Skin of body (tissue), 2 donors: ENCODE results near the gene SSBP3. TPM values are rescaled to one million over a fixed set of nuclear protein-coding genes. Genes with fewer than 3 reads are reported as not detected.

ENCODE experiments used
- DNase-seq: peaks from one replicate; lab custom pipeline; 2025; lab: John Stamatoyannopoulos, UW
- total RNA-seq: library from RNA; depleted of rRNA; stranded (reverse); fragments of >200 nt; gene quantifications from one replicate; pipeline ENCODE4 v1.2.3, GENCODE V29; 2014

The SSBP3 gene
- total RNA-seq, 1 donor from 2014 or later: 21.7 TPM

DNA sequence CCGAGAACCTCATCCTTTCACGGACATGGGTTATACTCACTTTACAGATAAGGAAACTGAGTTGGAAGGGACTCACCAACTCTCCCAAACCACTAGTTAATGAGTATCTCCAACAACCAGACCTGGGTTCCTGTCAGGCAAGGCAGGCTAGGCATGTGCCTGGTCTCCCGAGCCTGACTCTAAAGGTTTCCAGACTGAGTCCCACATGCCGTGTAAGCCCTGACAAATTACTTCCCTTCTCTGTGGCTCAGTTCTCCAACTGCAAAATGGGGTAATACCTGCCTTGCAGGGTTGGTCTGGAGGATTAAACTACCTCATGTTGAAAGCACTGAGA is 34.3 kb downstream of the SSBP3 start:
- DNase-seq: no peak

DNA sequence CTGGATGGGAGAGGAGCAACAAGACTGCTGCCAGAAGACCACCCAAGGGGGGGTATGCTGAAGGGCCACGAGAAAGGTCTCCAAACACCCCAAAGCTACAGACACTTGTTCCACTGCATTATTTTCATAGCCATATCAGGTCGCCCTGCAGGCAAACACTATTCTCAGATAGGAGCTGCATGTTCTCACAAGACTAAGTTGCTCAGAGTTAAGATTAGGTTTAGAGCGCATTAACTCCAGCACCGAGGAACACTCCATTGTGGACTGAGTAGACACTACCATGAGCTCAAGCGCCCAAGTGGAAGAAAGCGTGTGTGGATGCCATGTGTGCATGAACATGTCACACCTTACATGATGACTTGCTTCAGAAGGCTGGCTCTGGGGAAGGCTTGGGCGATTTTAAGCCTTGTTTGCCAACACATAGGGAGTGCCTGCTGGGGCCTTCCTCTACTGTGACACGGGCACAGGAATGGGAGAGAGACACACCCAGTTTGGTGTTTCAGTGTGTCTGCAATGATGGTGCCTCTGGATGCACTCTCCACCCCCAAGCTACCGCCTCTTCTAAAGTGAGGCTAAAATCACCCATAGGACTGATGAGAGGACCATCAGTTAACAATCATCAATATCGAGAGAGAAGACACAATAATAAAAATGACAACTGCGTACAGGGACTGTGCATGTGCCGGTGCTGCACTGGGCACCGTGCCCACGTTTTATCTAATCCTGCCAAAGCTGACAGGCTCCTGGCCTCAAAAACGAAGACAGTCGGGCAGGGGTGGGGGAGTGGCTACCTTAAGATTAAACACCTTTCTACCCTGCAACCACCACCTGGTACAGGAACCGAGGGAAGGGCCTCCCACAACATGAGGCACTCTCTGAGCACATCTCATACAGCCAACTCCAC is 34.9 kb downstream of the SSBP3 start:
- no peak for DNase-seq

DNA sequence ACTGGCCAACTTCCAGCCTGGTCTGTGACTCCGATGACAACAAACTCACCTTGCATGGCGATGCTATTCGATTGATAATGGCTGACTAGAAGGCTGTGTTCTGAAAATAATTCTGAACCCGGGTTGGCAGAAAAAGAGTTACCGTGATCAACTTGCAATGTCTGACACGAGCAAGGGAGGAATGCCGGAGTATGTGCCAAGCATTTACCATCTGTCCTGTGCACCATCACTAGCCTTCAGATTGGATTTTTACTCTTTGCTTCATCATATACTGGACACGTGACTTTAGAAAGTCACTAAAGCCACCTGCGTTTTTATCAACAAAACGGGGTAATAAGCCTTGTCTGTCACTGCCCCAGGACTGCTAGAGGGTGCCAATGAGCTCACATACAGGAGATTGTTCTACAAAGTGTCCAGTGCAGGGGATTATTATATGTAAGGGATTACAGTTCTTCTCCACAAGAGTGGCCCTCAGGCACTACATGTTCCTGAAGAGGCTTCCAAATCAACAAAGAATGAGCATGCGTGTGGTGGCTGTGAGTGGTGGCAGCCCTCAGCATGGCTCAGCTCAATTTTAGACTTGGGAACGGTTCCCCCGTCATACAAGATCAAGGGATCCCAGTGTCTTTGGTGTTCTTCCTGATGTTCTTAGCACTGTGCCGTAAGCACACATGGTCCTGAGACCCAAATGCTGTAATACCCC is 35.8 kb downstream of the SSBP3 start:
- DNase-seq: no peak

DNA sequence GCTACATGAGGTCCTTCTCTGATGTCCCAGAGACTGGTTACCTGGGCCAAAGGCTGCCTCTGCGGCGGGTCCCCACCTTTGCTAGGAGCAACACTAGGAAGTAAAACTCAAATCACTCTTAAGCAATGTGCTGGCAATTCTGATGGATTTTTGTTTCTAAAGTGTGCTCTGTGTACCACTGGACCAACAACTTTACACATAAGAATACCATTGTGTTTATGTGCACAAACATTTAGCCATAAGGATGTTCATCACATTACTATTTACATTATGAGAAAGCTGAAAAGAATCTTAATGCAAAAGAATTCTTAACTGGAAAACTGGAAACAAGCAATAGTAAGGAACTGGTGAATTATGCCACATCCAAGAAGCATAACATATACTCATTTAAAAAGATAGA is 38.6 kb downstream of the SSBP3 start:
- no peak for DNase-seq

DNA sequence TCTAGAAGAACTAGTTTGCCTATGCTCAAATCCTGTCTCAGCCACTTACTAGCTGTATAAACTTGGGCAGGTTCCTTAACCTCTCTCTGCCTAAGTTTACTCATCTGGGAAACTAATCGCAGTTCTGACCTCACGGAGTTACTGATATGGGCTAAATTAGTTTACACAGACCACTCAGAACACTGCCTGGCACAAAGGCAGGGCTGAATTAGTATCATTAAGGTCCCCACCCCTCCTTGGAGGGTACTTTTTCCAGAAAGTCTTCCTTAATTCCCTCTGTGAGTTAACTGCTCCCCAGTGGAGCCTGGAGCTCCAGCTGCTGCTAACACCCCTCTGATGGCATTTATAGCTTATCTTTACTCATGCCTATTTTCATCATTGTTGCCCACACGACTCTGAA is 40.3 kb downstream of the SSBP3 start:
- no peak for DNase-seq

DNA sequence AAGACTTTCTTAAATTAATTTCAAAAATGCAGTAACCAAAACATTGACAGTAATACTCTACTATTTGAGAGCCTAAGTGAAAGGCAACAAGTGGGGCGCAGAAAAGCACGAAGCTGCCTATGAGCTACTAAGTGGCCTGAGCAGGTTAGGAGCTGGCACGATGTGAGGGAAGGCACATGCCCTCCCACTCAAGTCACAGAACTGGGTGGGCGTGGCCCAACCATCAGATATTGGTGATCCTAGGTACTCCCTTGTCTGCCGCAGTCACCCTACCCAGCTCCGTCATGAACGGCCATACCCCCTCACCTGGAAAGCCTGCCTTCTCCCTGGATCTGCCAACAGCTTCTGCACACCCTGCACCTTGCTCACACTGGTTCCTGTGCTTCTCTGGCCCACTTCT is 40.8 kb downstream of the SSBP3 start:
- no peak for DNase-seq

DNA sequence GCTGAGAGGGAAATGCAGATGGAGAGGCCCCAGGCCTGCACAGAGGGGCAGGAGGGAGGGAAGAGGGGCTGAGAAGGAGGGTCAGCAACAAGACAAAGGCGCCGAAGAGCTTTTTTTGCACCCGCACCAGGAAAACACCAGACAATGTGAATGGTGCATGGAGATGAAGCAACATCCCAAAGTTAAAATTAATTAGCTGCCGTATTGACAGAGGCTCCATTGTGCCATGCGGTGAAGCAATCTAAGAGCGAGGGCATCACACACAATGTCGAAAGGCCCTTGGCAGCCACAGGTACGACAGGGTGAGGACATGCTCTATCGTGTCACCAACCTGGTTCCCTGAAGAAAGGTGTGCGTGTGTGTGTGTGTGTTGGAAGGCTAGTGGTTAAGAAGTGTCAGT is 41.2 kb downstream of the SSBP3 start:
- DNase-seq: no peak

DNA sequence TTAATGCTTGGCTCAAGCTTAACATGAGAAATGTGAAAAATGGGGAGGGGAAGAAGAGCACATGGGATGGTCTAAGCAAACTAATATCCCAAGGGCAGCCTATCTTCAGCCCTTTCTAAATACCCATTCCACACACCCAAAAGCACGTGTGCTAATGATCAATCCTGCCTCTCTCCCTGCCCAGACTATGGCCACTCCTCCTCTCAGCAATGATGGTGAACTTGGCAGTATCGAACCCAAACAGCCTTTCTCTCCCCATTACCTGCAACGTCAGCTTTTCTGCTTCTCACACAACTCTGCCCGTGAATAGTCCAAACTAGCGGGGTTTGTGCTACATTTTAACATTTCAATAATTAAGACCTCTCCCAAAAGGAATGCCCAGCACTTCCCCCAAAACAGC is 41.6 kb downstream of the SSBP3 start:
- DNase-seq: no peak

DNA sequence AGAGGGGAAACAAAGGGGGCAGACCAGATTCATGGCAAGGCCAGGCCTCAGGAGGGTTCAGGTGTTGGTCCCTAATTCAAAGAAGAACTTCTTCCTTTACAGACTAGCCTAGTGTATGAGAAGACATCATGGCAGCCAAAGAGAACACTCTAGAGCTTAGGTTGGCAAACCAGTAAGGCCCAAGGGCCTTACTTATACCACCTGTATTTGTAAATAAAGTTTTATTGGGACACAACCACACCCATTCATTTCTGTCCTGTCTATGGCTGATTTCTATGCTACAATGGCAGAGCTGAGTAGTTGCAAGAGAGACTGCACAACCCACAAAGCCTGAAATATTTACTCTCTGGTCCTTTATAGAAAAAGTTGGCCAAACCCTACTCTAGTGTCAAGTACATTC is 42.3 kb downstream of the SSBP3 start:
- DNase-seq: no peak

DNA sequence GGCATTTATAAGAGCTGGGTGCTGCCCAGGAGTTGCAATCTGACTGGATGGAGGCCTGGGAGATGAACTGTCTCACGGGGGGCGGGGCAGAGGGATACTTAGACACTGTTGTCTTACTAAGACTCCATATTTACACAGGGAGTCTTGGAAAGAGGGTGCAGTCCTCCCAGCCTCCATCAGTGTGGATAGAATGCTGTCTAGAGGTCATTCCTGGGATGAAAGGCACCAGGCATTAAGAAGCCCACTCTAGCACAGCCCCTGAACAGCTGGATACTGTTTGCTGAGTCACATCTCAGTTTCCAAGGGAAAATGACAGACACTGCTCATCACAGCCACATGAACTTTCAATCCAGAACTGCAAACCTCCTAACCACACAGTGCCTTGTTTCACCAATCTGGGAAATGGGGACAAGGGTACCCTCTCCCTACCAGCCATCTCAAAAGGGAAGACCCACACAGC is 43.3 kb downstream of the SSBP3 start:
- no peak for DNase-seq

DNA sequence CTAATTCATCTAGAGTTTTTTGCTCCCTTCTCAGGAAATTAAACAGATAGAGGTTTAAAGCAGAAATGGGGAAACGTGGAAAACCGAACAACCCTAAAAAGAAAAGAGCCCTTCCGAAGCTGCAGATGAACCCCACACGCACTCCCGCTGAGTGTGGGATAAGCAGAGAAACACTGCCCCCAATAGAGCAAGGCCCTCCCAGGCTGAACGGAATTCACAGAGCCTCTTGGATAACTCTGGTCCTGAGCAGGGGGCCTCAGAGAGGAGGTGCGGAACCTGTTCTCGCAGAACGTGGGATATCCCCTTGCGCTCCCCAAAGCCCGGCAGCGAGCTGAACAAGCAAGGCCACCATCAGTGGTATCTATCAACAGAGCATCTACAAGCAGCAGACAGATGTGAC is 44.9 kb downstream of the SSBP3 start:
- DNase-seq: no peak

DNA sequence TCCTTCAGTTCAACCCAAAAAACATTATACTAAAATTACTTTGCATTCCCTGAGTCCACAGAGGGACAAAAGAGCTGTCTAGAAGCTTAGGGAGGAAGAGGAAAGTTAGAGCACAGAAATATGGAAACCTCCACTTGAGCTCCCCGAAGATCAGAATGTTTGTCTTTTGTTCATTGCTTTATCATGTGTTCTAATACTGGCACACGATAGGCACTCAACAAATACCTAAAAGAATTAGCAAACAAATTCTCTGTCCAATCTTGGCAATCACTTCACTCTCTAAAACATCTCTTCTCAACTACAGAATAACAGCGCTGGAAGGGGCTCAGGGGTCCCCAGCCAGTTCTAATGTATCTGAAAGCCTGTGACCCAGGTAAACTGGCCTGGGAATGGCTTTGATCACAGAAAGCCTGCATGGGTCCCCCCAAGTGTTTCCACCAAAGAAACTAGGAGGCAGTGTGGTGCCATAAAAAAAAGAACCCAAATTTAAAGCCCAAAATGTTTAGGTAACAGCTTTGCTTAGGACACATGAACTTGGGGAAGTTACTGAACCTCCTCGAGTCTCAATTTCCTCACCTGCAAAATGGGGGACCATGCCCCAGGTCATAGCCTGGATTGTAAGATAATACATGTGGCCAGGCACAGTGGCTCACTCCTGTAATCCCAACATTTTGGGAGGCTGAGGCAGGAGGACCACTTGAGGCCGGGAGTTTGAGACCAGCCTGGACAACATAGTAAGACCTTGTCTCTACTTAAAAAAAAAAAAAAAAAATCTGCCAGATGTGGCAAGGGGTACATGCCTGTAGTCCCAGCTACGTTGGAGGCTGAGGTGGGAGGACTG is 45.8 kb downstream of the SSBP3 start:
- no peak for DNase-seq

DNA sequence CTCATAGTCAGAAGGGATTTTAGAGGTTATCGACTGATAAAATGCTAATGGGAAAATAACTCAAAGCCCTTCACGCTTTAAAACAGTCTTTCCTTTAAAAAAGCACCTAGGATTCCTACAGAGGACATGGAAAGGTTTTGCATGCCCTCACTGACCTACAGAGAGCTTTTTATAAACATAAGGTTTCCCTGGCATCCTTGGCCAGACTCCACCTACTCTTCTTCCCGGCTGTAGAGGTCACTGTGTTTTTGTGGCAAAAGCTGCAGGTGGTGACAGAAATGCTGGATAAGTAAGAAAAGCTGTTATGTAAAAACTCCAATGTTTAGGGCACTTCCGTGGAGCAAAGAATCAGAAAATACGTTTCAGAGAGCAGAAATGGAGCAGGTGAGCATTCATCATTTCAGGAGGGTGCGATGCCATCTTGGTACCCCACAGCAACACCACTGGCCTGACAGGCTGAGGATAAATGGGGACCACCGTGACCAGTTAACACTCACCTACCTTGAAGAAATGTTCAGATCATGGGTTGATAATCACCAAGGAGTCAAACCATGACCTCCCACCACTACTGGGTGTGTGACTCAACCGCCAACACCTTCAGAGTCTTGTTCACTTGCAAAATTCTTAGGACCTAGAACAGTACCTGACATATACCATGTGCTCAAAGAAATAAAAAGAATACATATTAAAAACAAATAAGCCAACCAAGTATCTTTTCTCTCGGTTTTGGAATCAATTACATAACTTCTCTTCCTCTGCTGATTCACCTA is 46.6 kb downstream of the SSBP3 start:
- DNase-seq: no peak

DNA sequence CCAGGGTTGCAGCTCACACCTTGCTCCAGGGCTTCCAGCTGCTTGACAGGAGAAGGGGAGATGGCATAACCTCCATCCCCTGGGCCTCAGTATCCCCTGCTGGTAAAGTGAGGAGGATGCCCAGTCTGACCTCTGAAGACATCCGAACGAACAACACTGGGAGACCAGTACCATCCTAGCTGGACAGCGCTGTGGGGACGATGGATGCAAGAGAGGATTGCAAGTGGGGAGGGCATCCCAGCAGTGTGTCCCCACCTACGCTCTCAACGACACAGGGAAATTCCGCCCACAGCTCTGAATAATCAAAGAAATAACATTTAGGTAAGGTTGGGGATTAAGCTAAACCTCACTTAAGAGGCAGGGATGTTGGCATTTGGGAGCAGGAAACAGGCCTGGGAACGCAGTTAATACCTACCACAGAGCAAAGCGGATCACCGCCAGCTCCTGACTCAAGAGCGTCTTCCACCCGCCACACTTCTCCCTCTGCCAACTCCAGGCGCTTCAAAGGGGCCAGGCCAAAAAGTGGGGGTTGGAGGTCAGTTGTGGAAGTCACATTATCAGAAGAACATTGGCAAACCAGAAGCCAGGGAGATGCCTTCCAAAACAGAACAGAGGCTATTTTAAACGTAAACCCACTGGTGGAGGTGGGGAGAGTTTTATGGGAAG is 47.6 kb downstream of the SSBP3 start:
- no peak for DNase-seq

DNA sequence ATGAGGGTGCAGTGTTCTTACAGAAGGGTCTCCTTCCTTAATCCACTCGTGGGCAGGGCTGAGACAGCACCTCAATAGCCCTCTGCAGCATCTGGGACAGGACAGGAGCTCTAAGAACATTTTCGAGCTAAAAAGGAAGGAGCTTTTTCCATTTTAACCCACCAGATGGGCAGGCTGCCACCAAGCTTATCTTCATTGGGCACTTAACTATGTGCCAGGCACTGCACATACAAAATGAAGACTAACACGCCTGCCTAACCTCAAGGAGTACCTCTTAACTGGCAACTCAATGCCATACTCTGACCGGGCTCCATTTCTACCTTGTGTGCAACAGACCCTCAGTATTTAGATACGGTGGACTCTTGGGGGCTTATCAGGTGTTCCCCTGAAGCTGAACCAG is 48.2 kb downstream of the SSBP3 start:
- no peak for DNase-seq

DNA sequence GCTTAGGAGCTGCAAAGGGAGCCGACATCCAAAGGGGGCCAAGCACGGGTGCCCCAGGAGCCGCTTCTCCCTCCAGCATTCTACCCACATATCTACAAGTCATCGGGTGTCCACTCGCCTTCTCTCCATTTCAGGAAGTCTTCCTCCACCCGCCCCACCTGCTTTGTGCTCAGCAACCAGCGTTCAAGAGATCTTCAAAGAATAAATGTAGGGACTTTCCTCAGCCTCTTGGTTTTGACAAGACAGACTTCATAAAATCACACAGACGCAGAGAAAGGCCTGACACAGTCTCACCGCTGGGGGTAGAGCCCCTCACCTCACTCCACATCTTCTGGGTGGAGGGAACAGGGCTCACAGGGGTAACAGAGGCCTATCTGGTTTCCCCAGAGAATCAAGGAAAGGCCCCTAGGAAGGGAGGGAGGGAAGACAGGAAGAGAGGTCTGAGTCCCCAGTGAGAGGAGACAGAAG is 49.5 kb downstream of the SSBP3 start:
- no peak for DNase-seq

DNA sequence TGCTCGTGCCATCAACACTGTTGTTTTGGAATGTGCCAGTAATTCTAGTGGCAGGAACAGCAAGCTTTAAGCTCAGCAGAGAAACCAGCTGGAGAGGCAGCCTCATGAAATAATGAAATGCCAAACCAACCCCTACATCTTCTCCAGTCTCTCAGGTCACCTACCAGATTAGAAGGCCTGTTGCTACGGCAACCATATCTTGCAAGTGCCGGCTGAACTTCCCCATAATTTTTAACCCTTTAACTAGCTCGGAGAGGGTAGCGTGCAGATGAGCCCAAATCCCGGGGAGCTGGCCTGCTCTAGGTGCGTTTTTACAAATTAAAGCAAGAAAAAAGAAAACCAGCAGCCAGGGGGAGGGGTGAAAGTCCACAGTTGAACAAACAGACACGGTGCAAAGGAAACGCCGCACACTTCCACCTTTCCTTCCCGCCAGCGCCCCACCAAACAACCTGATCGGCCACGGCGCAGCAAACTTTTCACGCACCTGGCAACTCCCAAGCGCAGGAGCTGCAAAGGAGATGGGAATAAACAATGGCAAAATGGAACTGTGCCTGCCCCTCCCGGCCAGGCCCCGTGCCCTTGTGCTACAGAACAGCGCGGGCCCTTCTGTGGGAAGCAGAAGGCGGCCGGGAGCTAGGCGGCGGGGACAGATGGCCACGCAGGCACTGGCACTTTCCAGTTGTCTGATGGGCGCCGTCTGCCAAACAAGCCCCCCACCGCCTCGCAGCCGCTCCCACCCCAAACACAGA is 50.1 kb downstream of the SSBP3 start:
- DNase-seq: no peak

DNA sequence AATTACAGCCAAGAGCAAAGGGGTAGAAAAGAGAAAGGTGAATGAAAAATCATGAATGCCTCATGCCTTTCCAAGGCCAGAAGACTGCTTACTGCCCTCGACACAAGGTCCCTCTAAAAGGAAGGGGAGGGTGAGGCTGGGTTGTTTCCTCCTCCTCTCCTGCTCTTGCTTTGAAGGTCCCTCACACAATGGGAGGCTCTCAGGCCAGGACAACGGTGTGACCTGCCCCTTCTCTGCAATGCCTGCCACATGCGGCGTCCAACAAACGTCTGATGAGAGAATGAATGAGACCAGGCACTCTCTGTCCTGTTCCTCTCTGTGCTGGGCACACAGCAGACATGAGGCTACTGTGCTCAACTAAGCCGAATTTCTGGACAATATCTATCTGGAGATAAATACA is 51.3 kb downstream of the SSBP3 start:
- no peak for DNase-seq

DNA sequence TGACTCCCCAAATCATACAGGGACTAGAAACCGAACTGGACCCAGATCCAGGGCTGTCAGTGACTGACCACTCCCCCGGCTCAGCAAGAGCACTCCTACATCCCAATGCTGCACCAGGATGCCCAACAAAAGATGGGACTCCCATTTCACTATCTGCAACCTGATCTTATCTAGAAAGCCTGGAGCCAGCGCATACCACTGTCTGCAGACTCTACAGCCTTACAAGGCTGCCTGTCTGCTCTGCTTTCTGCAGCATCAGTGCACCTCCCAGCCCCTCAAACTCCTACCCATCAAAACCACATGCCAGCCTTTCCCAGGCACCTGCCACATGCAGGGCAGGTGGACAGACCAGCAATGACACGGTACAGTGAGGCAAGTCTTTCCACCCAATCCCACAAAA is 52.2 kb downstream of the SSBP3 start:
- no peak for DNase-seq

DNA sequence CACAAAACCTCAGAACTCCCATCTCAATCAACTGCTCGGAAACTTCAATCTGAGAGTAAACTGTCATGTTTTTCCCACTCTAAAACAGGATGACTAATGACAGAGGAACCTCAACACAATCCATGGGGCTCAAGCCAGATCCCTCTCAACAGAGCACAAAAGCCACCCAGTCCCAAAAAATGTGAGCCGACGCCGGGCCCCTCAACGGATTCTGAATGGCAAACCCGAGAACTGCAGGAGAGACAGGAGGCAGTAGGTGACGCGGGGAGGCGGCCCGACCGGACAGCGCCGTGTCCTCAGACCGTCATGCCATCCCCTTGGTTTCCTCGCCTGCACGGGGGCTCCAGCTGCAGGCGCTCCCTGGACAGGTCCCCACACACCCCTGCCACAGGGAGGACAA is 53.4 kb downstream of the SSBP3 start:
- peak; percentile 14 for DNase-seq
